ENCODE data around the gene IMMP2L.

DNA sequence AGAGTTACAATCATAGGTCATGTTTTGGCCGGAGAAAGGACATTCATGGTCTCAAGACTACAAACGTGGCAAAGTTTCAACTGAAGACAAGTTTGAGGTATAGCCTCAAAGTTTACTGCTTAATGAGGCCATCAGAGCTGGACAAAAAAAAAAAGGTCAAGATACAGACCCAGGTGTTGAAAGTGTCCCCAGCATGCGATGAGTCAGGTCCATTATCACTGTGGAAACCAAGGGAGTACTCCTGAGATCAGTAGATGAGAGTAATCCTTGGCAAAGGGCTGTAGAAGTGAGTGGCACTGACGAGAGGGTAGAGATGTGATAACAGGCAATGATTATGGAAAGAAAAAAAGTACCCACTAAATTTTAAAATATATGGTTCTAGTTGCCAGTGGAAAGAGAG lies 551.5 kb downstream of the IMMP2L start:
- no peak for TF ChIP-seq CHD1 (IDR thresholded peaks at IDR 0.05; ENCODE audit: low read depth, low read length)
- TF ChIP-seq CEBPB (IDR thresholded peaks at IDR 0.05; ENCODE audit: low read depth, low read length) = no peak
- TF ChIP-seq POLR2A (IDR thresholded peaks at IDR 0.05; ENCODE audit: low read depth, low read length) = no peak
- TF ChIP-seq CTCF (conservative IDR thresholded peaks at IDR 0.05; ENCODE audit: low read depth, low read length) = no peak
- TF ChIP-seq BHLHE40 (IDR thresholded peaks at IDR 0.05; ENCODE audit: low read depth, low read length) = no peak
- TF ChIP-seq NFE2L2 (IDR thresholded peaks at IDR 0.05; ENCODE audit: low read depth, low read length) = no peak
